ENCODE measurements around the gene CYGB.
A peak's percentile ranks its signal among the peaks of the same experiment; 100 is the strongest.
"Not testable (repeated sequence)": the region's sequence is repeated elsewhere in the genome, so short reads cannot be mapped to it uniquely, and the experiment has no call there.

The CYGB gene

GRCh38 chr17:76524598-76525512 is 12.7 kb downstream of the CYGB start:
- DNase-seq (ENCODE audit: low read depth in 2 of 3, low spot score in 2 of 3), result no peak

- DNase-seq (ENCODE audit: low read depth in 2 of 3, low spot score in 2 of 3), result peak; percentile 62 to 84 (median 77)
Observed at GRCh38 chr17:76523084-76524037, 14.1 kb downstream of the CYGB start.

- DNase-seq (ENCODE audit: low read depth in 2 of 3, low spot score in 2 of 3), result not testable (repeated sequence)
Observed at GRCh38 chr17:76521683-76522082, 15.8 kb downstream of the CYGB start.

GRCh38 chr17:76521262-76521661 is 16.2 kb downstream of the CYGB start:
- DNase-seq (ENCODE audit: low read depth in 2 of 3, low spot score in 2 of 3), result no peak

DNA sequence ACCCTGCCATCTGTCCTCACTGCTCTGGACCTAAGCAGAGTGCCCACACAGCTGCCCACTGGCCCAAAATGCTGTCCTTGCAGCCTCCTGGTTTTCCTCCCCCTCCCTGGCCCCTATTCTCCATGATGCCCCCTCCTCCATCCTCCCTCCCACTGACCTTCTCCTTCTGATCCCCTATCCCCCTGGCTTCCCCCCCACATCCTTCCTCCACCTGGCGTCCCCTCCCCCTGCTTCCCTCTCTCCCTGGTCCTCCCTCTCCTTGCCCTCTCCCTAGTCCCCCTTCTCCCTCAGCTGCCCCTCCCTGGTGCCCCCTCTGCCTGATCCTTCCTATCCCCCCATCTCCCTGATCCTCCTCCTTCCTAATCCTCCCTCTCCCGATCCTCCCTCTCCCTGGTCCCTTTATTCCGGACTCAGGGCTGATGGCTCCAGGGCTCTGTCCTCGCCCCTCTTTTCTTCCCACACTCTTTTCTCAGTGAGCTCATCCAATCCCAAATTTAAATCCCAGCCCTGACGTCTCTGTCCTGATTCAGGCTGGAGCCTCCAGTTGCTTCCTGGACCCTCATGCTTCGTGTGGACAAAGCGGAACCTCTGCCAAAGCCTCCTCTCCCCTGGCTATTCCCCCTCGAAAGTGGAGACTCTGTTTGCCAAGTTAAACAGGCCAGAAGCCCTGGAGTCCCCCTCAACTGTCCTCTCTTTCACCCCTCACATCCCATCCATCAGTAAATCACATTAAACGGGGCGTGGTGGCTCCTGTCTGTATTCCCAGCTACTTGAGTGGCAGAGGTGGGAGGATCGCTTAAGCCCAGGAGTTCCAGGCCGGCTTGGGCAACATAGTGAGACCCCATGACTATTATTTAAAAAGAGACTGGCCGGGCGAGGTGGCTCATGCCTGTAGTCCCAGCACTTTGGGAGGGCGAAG is 18.2 kb downstream of the CYGB start:
- no peak for DNase-seq (ENCODE audit: low read depth in 2 of 3, low spot score in 2 of 3)

DNA sequence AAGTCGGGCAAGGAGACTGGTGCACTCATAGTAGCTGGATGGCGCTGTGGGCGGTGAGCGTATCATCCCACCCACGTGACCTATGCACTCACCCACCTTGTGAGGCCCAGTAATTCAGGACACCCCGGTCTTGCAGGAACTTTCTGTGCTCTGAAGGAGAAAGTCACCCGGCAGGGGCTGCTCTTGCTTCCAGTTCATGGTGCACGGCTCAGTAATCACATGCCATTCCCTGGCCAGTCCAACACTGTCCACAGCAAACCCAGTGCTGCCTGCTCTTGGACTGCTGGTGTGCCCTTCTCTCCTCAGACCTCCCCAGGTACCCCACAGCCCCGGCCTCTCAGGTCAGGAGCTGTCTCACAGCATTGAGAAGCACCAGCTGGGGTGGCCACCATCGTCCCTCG is 19.9 kb downstream of the CYGB start:
- DNase-seq (ENCODE audit: low read depth in 2 of 3, low spot score in 2 of 3), result no peak

- peak; percentile 43 to 77 (median 68) for DNase-seq (ENCODE audit: low read depth in 2 of 3, low spot score in 2 of 3)
Observed at GRCh38 chr17:76515274-76515949, 22.1 kb downstream of the CYGB start.

- DNase-seq (ENCODE audit: low read depth in 2 of 3, low spot score in 2 of 3), result not testable (repeated sequence)
Observed at GRCh38 chr17:76514355-76514754, 23.2 kb downstream of the CYGB start.

GRCh38 chr17:76513306-76513692 is 24.2 kb downstream of the CYGB start:
- no peak for DNase-seq (ENCODE audit: low read depth in 2 of 3, low spot score in 2 of 3)

GRCh38 chr17:76512366-76513305 is 24.9 kb downstream of the CYGB start:
- no peak for DNase-seq (ENCODE audit: low read depth in 2 of 3, low spot score in 2 of 3)

DNA sequence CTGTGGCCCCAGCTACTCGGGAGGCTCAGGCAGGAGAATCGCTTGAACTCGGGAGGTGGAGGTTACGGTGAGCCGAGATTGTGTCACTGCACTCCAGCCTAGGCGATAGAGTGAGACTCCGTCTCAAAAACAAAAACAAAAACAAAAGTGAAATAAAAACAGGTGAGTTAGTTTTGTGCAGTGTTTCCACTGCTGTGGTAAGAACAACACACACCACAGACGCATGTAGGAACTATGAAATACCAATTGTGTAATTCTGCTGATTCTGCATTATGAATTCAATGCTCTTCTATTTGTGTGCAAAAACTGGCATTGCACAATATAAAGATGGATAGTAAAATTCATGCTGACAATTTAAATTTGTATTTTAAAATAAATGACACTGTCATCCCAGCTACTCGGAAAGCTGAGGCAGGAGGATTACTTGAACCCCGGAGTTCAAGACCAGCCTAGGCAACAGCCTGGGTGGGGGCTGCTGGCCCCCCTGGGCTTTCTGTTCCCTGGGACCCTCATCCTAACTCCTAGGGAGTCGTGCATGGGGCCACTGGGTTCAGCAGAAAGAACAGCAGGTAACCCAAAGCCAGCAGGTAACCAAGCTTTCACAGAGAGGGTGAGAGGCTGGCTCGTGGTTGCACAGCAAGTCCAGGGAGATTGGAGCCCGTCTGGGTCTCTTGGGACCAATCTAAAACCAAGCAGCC is 25.7 kb downstream of the CYGB start:
- no peak for DNase-seq (ENCODE audit: low read depth in 2 of 3, low spot score in 2 of 3)

DNA sequence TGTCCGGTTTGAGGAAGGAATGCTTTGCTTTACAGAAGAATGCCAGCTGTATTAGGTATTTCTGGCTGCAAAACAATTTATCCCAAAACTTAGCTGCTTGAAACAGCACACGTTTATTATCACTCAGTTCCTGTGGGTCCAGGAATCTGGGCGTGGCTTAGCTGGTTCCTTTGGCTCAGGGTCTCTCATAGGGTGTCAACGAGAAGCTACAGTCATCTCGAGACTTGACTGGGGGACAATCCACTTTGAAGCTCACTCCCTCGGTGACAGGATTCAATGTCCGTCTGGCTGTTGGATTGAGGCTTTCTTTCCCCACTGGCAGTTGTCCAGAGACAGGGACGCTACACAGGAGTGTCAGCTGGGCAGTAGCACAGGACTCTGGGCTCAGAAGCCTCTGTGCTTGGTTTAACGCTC is 26.7 kb downstream of the CYGB start:
- DNase-seq (ENCODE audit: low read depth in 2 of 3, low spot score in 2 of 3), result no peak

GRCh38 chr17:76508472-76509063 is 28.9 kb downstream of the CYGB start:
- not testable (repeated sequence) for DNase-seq (ENCODE audit: low read depth in 2 of 3, low spot score in 2 of 3)

GRCh38 chr17:76506408-76507345 is 30.8 kb downstream of the CYGB start:
- DNase-seq (ENCODE audit: low read depth in 2 of 3, low spot score in 2 of 3), result peak; percentile 74 to 93 (median 91)

DNA sequence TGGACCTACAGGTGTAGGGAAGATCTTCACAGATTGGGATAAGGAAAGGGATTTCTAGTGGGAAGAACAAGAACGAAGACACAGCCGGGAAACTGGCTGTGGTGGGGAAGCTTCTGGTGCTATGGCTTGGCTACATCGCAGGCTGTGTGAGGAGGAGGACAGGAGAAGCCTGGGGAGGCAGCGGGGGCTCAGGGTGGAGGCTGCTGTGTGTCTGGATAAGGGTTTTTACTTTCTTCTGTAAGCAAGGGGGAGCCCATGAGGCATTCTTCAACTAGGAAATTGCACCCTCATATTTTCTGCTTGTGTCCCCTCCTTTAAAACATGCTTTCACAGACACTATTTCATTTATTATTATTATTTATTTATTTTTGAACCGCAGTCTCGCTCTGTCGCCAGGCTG is 33.4 kb downstream of the CYGB start:
- no peak for DNase-seq (ENCODE audit: low read depth in 2 of 3, low spot score in 2 of 3)

- no peak for DNase-seq (ENCODE audit: low read depth in 2 of 3, low spot score in 2 of 3)
Observed at GRCh38 chr17:76502341-76503211, 34.9 kb downstream of the CYGB start.

Data from activated CD8-positive, alpha-beta memory T cell treated with anti-CD3 and anti-CD28 coated beads for 48 hours (primary cell).